GM13977 (cell line): ENCODE measurements around the gene MEX3D.

ENCODE experiments used
- DNase-seq: peaks from one replicate; pipeline ENCODE4 v3.0.0; 2012; ENCODE audit warnings: low spot score
- CTCF ChIP-seq: IDR thresholded peaks from 2 replicates; pipeline ENCODE4 v1.5.1; 2012; ENCODE audit warnings: mild to moderate bottlenecking, control low read depth; ENCODE audit not compliant: insufficient read depth; ENCODE audit errors: extremely low read depth, missing control alignments
- in situ Hi-C: fragments of 300-500 bp; cut with MboI; formaldehyde crosslinking; loops from one replicate; pipeline ENCODE4 v1.12.0; 2022; ENCODE audit warnings: low sequenced_read_pairs, low pct_unique_long_range_greater_than_20kb, mixed read lengths, inconsistent platforms; ENCODE audit not compliant: unreplicated experiment

The MEX3D gene

GRCh38 chr19:1511318-1512317 is 56.5 kb downstream of the MEX3D start:
- no peak for TF ChIP-seq CTCF
- DNase-seq, result no peak
- in situ Hi-C loops, result no loop called here

- no peak for DNase-seq
- in situ Hi-C loops, result no loop called here
- no peak for TF ChIP-seq CTCF
Observed at GRCh38 chr19:1510807-1511206, 57.3 kb downstream of the MEX3D start.

- TF ChIP-seq CTCF, result no peak
Observed at GRCh38 chr19:1510442-1510806, 57.7 kb downstream of the MEX3D start.

GRCh38 chr19:1509602-1510441 is 58.3 kb downstream of the MEX3D start:
- in situ Hi-C loops, result no loop called here
- DNase-seq, result no peak
- TF ChIP-seq CTCF, result no peak

More at GRCh38 chr19:1510442-1510806, 57.7 kb downstream of the MEX3D start:
- DNase-seq, result no peak
- in situ Hi-C loops, result no loop called here

- DNase-seq, result no peak
- in situ Hi-C loops, result no loop called here
- no peak for TF ChIP-seq CTCF
Observed at GRCh38 chr19:1508507-1508856, 59.6 kb downstream of the MEX3D start.

- peak; percentile 99 for DNase-seq
- in situ Hi-C loops, result no loop called here
- no peak for TF ChIP-seq CTCF
Observed at GRCh38 chr19:1507763-1508506, 60.2 kb downstream of the MEX3D start.
